Spleen (tissue), 11 donors: ENCODE results near the gene CD8B2. TPM values are rescaled to one million over a fixed set of nuclear protein-coding genes. Genes with fewer than 3 reads are reported as not detected.

Experiments used
- DNase-seq: peaks from one replicate; pipeline ENCODE4 v3.0.0-alpha.2; 2020
- H3K27ac ChIP-seq, 8 donors: fragments of 200-600 bp; sonication (generic) in 7 of 8; 1 replicate in 4 of 8; 2 replicates in 4 of 8; pipeline versions ENCODE4 v1.5.0 to v1.8.0; 2016 to 2021; ENCODE audit warnings: inconsistent platforms in 4 of 8, mild to moderate bottlenecking in 4 of 8, moderate library complexity in 1 of 8
- H3K27me3 ChIP-seq, 7 donors: fragments of 200-600 bp; sonication (generic) in 6 of 7; replicated peaks in 1 of 7; 1 replicate in 4 of 7; 2 replicates in 3 of 7; pipeline versions ENCODE4 v1.5.0 to v1.8.0; 2016 to 2021; ENCODE audit warnings: inconsistent platforms in 3 of 7, mild to moderate bottlenecking in 1 of 7
- H3K36me3 ChIP-seq, 6 donors: fragments of 200-600 bp; sonication (generic) in 5 of 6; 1 replicate in 4 of 6; 2 replicates in 2 of 6; pipeline versions ENCODE4 v1.5.0 to v1.8.0; 2016 to 2021; ENCODE audit warnings: inconsistent platforms in 2 of 6
- H3K4me1 ChIP-seq, 6 donors: fragments of 200-600 bp; sonication (generic) in 5 of 6; 1 replicate in 3 of 6; 2 replicates in 3 of 6; pipeline versions ENCODE4 v1.5.0 to v1.8.0; 2016 to 2021; ENCODE audit warnings: inconsistent platforms in 3 of 6
- H3K4me3 ChIP-seq, 8 donors: fragments of 200-600 bp; sonication (generic) in 7 of 8; 1 replicate in 4 of 8; 2 replicates in 4 of 8; pipeline versions ENCODE4 v1.5.0 to v1.8.0; 2016 to 2021; ENCODE audit warnings: inconsistent platforms in 4 of 8, mild to moderate bottlenecking in 4 of 8, moderate library complexity in 2 of 8
- H3K9me3 ChIP-seq, 8 donors: fragments of 200-600 bp; sonication (generic) in 7 of 8; 1 replicate in 4 of 8; 2 replicates in 4 of 8; pipeline versions ENCODE4 v1.5.0 to v1.8.0; 2016 to 2021; ENCODE audit warnings: inconsistent platforms in 4 of 8
- POLR2A ChIP-seq, 3 donors: fragments of 450-650 bp; IDR thresholded peaks; one replicate each; pipeline ENCODE4 v1.5.1; 2017; ENCODE audit warnings: antibody characterized with exemption in 3 of 3, mild to moderate bottlenecking in 1 of 3
- POLR2AphosphoS5 ChIP-seq, 3 donors: sonication (generic); formaldehyde crosslinking; IDR thresholded peaks; one replicate each; pipeline ENCODE4 v1.5.1; 2017; ENCODE audit warnings: antibody characterized with exemption in 3 of 3
- WGBS, 5 donors: extraction: QIAGEN DNeasy Blood & Tissue Kit in 3 of 5; methylation state at CpG; one replicate each; pipeline versions ENCODE4 v1.1.5 to v1.1.7; 2013 to 2018; 5-methylcytosine and 5-hydroxymethylcytosine counted together
- intact Hi-C: fragments of 100-400 bp; cut with DNase I; formaldehyde crosslinking; loops from one replicate; pipeline ENCODE4 v1.15.0; 2023; ENCODE audit warnings: low total_unique reads
- polyA plus RNA-seq, 3 donors: library from polyadenylated mRNA; stranded (reverse); fragments of 200-250 nt; gene quantifications; one replicate each; pipeline ENCODE4 v1.2.1, GENCODE V29; 2013
- total RNA-seq, 7 donors: library from RNA; depleted of rRNA in 3 of 7; stranded (reverse); fragments of >200 nt in 3 of 7; fragmentation: NEBNext Ultra II Directional in 4 of 7; extraction: Animal tissue kit (Norgen Biotek cat#: 25700) in 4 of 7; gene quantifications; one replicate each; pipeline versions ENCODE4 v1.1.0 to v1.2.1, GENCODE V29; 2016 to 2021
- TF ChIP-seq, protein P1 (sequence below), 11 experiments: fragments of 200-600 bp in 7 of 11; fragments of 450-650 bp in 4 of 11; sonication (generic) in 4 of 11; IDR thresholded peaks in 8 of 11; conservative IDR thresholded peaks in 3 of 11; 1 replicate in 7 of 11; 2 replicates in 4 of 11; pipeline versions ENCODE4 v1.4.0 to v1.8.0; 2016 to 2021; ENCODE audit warnings: antibody characterized with exemption in 11 of 11, inconsistent platforms in 4 of 11, mild to moderate bottlenecking in 1 of 11
- donor health status: healthy with polysubstance abuse.
- donor health status: DM: no; HTN: no; CAD: no; lungs with moderate emphysema.
- donor health status: DM: no; HTN: no; CAD: no.
- donor health status: Bipolar disorder and iron deficiency.
- donor health status: healthy.
- donor health status: DM: no; HTN: no; CAD: no.
- donor health status: DM: yes; HTN: yes; CAD: no.

The CD8B2 gene
- total and polyA plus RNA-seq, 10 donors, result 0.17 to 0.38 (median 0.27) TPM; not detected in 2

DNA sequence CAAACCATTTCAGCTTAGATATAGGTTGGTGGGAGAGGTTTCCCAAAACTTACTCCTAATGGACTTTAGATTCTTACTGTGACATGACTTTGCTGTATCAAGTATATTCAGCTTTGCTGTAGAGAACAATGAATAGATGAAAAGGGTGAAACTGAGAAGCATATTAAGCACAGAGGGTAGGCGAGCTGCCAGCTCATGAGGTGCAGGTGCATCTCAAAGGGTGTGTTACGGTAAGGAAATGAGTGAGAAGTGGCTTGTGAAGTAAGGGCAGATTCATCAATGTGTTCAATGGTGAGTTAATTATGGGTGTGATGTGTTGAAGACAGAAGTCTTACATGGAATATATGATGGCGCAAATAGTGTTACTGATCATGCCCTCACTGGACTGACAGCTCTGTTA, 49.3 kb downstream of the CD8B2 start:
- Histone ChIP-seq H3K27me3 (peaks cover 0 to 10% (median 0%) of the 10 kb centered on the region in 7 donors), H3K4me1 (peaks cover 0 to 7% (median 1%) of the 10 kb centered on the region in 6 donors), H3K9me3 (no peaks in the 10 kb centered on the region), H3K4me3 (no peak overlapping the region), H3K36me3 (no peaks in the 10 kb centered on the region), H3K27ac (peak overlapping the region in 1 of 8 donors; percentile 58)
- WGBS, 5 donors, result 74 to 85% (median 82%) methylated on average over 3 of the region's 3 CpGs
- no peak for DNase-seq
- TF ChIP-seq POLR2A (IDR thresholded peaks at IDR 0.05), result no peak
- no peak for TF ChIP-seq POLR2AphosphoS5 (IDR thresholded peaks at IDR 0.05)
- intact Hi-C loops, result no loop called here

- no peak for DNase-seq
- Histone ChIP-seq H3K4me3 (no peak overlapping the region), H3K27me3 (peaks cover 0 to 12% (median 0%) of the 10 kb centered on the region in 7 donors), H3K27ac (peak overlapping the region in 3 of 8 donors; percentile 18 to 58 (median 35)), H3K9me3 (no peaks in the 10 kb centered on the region), H3K4me1 (peaks cover 0 to 7% (median 1%) of the 10 kb centered on the region in 6 donors), H3K36me3 (no peaks in the 10 kb centered on the region)
- peak in 1 of 3 donors; percentile 29 for TF ChIP-seq POLR2AphosphoS5 (IDR thresholded peaks at IDR 0.05)
- TF ChIP-seq, protein P1, sequence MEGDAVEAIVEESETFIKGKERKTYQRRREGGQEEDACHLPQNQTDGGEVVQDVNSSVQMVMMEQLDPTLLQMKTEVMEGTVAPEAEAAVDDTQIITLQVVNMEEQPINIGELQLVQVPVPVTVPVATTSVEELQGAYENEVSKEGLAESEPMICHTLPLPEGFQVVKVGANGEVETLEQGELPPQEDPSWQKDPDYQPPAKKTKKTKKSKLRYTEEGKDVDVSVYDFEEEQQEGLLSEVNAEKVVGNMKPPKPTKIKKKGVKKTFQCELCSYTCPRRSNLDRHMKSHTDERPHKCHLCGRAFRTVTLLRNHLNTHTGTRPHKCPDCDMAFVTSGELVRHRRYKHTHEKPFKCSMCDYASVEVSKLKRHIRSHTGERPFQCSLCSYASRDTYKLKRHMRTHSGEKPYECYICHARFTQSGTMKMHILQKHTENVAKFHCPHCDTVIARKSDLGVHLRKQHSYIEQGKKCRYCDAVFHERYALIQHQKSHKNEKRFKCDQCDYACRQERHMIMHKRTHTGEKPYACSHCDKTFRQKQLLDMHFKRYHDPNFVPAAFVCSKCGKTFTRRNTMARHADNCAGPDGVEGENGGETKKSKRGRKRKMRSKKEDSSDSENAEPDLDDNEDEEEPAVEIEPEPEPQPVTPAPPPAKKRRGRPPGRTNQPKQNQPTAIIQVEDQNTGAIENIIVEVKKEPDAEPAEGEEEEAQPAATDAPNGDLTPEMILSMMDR (IDR thresholded peaks at IDR 0.05 in 8 of 11, conservative IDR thresholded peaks at IDR 0.05 in 3 of 11), result no peak
- TF ChIP-seq POLR2A (IDR thresholded peaks at IDR 0.05), result no peak
- intact Hi-C loops, result no loop called here
- WGBS, 5 donors, result 61 to 73% (median 68%) methylated on average over 4 of the region's 4 CpGs
These were observed 49.9 kb downstream of the CD8B2 start for GRCh38 chr2:106537047-106537446.

DNA sequence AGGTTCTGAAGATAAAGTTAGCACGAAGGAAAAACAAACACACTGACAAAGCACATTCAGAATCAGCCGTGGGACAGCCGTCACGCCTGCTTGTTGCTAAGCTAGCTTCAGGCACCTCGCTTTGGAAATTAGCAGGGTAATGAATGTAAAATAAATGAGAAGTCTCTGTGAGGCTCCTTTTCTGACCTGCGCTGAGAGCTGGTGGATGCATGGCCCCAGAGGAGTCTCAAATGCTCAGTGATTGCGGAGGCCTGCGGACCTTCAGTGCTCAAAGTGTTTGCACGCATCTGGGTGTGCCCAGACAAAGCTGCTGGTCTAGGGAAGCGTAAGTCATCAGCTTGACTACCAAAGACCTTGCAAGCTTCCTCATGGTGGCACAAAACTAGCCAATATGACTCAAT, 50.6 kb downstream of the CD8B2 start:
- no peak for DNase-seq
- peak overlapping the region in 2 of 8 donors; percentile 35 to 58 for H3K27ac ChIP-seq

DNA sequence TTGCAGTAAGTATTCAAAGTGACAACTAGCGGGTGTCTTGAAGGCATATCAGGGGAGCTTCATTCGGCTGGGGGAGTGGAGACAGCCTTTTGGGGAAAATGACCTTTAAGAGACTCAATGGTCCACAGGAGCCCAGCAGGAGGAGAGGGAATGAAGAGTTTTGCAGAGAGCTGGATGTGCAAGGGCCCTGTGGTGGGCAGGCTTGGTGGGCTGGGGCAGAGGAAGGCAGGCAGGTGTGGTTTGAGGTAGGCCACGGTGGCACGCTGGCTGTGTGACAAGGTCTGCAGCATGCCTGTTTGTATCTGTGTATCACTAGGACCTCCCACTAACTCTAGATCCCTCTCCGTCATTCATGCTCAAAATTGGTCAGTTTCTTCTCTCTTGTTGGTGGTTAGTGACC, 53.7 kb downstream of the CD8B2 start:
- intact Hi-C loops, result loop anchor here (5.0 kb wide), 1 partner anchor 434 kb away; no protein-coding TSS in a partner anchor
- 88 to 92% (median 89%) methylated on average over 5 of the region's 5 CpGs for WGBS, 5 donors

More for the DNA sequence above, 50.6 kb downstream of the CD8B2 start:
- intact Hi-C loops, result no loop called here
- no peaks in the 10 kb centered on the region for H3K9me3 ChIP-seq
- 83 to 94% (median 88%) methylated on average over 10 of the region's 10 CpGs for WGBS, 5 donors
- TF ChIP-seq POLR2AphosphoS5 (IDR thresholded peaks at IDR 0.05) (no peak), POLR2A (IDR thresholded peaks at IDR 0.05) (no peak)
- TF ChIP-seq, protein P1 (IDR thresholded peaks at IDR 0.05 in 8 of 11, conservative IDR thresholded peaks at IDR 0.05 in 3 of 11), result no peak
- H3K4me1 ChIP-seq, result peaks cover 0 to 9% (median 3%) of the 10 kb centered on the region in 6 donors
- peaks cover 0 to 15% (median 0%) of the 10 kb centered on the region in 7 donors for H3K27me3 ChIP-seq
- no peaks in the 10 kb centered on the region for H3K36me3 ChIP-seq
- H3K4me3 ChIP-seq, result no peak overlapping the region

More for the DNA sequence above, 53.7 kb downstream of the CD8B2 start:
- peaks cover 0 to 14% (median 8%) of the 10 kb centered on the region in 6 donors for H3K4me1 ChIP-seq
- H3K27me3 ChIP-seq, result peaks cover 0 to 25% (median 7%) of the 10 kb centered on the region in 7 donors
- H3K4me3 ChIP-seq, result no peak overlapping the region
- H3K27ac ChIP-seq, result no peak overlapping the region
- no peaks in the 10 kb centered on the region for H3K36me3 ChIP-seq
- TF ChIP-seq POLR2AphosphoS5 (IDR thresholded peaks at IDR 0.05) (no peak), POLR2A (IDR thresholded peaks at IDR 0.05) (no peak)
- TF ChIP-seq, protein P1 (IDR thresholded peaks at IDR 0.05 in 8 of 11, conservative IDR thresholded peaks at IDR 0.05 in 3 of 11), result no peak
- H3K9me3 ChIP-seq, result no peaks in the 10 kb centered on the region
- DNase-seq, result no peak
